H4 (cell line): ENCODE data around the gene TNFSF11. TPM values are rescaled to one million over a fixed set of nuclear protein-coding genes. Genes with fewer than 3 reads are reported as not detected.

Source experiments
- DNase-seq: peaks from one replicate; pipeline ENCODE4 v3.0.0-alpha.2; 2015; ENCODE audit warnings: low spot score
- total RNA-seq: library from RNA; depleted of rRNA; stranded (reverse); fragments of >200 nt; shearing (Covaris generic); gene quantifications from 2 replicates; pipeline ENCODE4 v1.2.3, GENCODE V29; 2014; rRNA removed

Gene TNFSF11
- total RNA-seq, 1 experiment from 2014 or later = 0.08 TPM

GRCh38 chr13:42653679-42654078, 79.7 kb downstream of the TNFSF11 start:
- no peak for DNase-seq

GRCh38 chr13:42654212-42654611, 80.3 kb downstream of the TNFSF11 start:
- DNase-seq = no peak

DNA sequence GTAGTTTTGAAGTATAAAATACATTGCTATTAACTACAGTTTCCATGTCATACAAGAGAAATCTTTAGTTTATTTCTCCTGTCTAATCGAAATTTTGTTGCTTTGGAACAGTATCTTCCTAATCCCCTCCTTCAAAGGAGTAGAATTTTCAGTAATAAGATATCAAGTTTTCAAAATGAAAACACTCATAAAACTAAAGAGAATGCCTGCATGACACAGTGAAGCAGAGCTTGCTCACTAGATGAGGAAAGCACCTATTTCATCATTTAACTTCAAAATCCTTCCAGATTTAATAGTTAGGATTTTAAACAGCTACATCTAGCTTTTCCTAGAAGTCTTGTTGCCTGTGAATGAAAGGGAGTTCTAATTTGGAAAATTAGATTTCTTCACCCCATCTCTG, 80.8 kb downstream of the TNFSF11 start:
- DNase-seq = no peak

DNA sequence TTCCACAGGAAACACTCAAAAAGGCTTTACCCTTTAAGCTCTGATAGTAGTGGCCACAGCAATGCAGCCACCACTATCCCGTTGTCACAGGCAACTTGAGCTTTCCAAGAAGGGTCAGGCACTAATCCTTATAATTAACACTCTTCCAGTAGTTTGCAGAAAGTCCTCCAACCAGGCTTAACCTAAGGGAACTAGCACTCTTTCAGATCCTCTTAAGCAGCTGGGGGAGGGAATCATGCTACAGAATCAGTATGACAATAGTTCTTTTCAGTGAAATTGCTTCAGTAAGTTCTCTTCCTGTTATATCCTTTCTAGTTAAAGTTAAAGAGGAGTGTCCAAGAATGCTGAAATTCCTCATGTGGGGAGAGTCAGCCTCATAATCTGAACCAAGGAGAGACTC, 82.2 kb downstream of the TNFSF11 start:
- DNase-seq = no peak

GRCh38 chr13:42656958-42657357, 83.0 kb downstream of the TNFSF11 start:
- no peak for DNase-seq

Other genes starting within 250 kb of the TNFSF11 start
- not detected in 2 replicates for gene FAM216B, start 207.4 kb downstream of the TNFSF11 start, total RNA-seq